Measurements from ENCODE around the gene SH3BP1.
A peak's percentile ranks its signal among the peaks of the same experiment; 100 is the strongest.

The SH3BP1 gene

GRCh38 chr22:37658133-37659065, 18.9 kb downstream of the SH3BP1 start, which contains the start of gene PDXP:
TSS of gene PDXP (plus strand) at chr22:37658723. CDS start at chr22:37658783, 60 bp downstream.
- DNase-seq (ENCODE audit: low read depth, low spot score) = peak; percentile 100
- POLR2A ChIA-PET = interaction anchor here (0.9 to 3.0 kb wide), 9 partner anchors 8 to 28 kb away, joined by 3 to 52 read pairs (median 8); partner anchors contain the start of genes LGALS1 and NOL12
- CTCF ChIA-PET = interaction anchor here (1.0 to 26.0 kb wide), 8 partner anchors 9 to 133 kb away, joined by 3 to 430 read pairs (median 4); partner anchors contain the start of genes LGALS1, NOL12 and SH3BP1
- H3K4me3 ChIP-seq (ENCODE audit: low read depth, low read length) = peak within 1 kb of the TSS; percentile 78
- TF ChIP-seq CTCF (IDR thresholded peaks at IDR 0.05; ENCODE audit: insufficient read depth, low read length, missing control alignments) = no peak

- no peak for TF ChIP-seq CTCF (IDR thresholded peaks at IDR 0.05; ENCODE audit: insufficient read depth, low read length, missing control alignments)
- POLR2A ChIA-PET = interaction anchor here (0.8 to 3.0 kb wide), 6 partner anchors 16 to 27 kb away, joined by 3 to 52 read pairs (median 11); partner anchors contain the start of genes LGALS1 and NOL12
- no peak for DNase-seq (ENCODE audit: low read depth, low spot score)
- CTCF ChIA-PET = interaction anchor here (0.7 to 26.0 kb wide), 9 partner anchors 10 to 204 kb away, joined by 3 to 430 read pairs (median 4); partner anchors contain the start of genes LGALS1, NOL12, SH3BP1 and TRIOBP
- H3K4me3 ChIP-seq (ENCODE audit: low read depth, low read length) = peak overlapping the region; percentile 78
Observed at GRCh38 chr22:37659066-37659896, 19.8 kb downstream of the SH3BP1 start.

GRCh38 chr22:37659897-37660708, 20.6 kb downstream of the SH3BP1 start:
- POLR2A ChIA-PET = interaction anchor here (0.8 to 3.0 kb wide), 4 partner anchors 15 to 21 kb away, joined by 3 to 50 read pairs (median 38); partner anchors contain the start of gene LGALS1
- CTCF ChIA-PET = interaction anchor here (0.7 to 26.0 kb wide), 11 partner anchors 11 to 203 kb away, joined by 3 to 430 read pairs (median 7); partner anchors contain the start of genes LGALS1, NOL12, SH3BP1 and TRIOBP

GRCh38 chr22:37660709-37661045, 21.2 kb downstream of the SH3BP1 start:
- peak overlapping the region; percentile 27 for H3K4me3 ChIP-seq (ENCODE audit: low read depth, low read length)
- CTCF ChIA-PET = interaction anchor here (0.8 to 26.0 kb wide), 14 partner anchors 9 to 203 kb away, joined by 3 to 430 read pairs (median 7); partner anchors contain the start of genes LGALS1, NOL12, SH3BP1 and TRIOBP

More at GRCh38 chr22:37659897-37660708, 20.6 kb downstream of the SH3BP1 start:
- TF ChIP-seq CTCF (IDR thresholded peaks at IDR 0.05; ENCODE audit: insufficient read depth, low read length, missing control alignments) = no peak
- peak overlapping the region; percentile 78 for H3K4me3 ChIP-seq (ENCODE audit: low read depth, low read length)
- DNase-seq (ENCODE audit: low read depth, low spot score) = no peak

More at GRCh38 chr22:37660709-37661045, 21.2 kb downstream of the SH3BP1 start:
- POLR2A ChIA-PET = interaction anchor here (1.2 to 2.5 kb wide), 4 partner anchors 15 to 144 kb away, joined by 3 to 50 read pairs (median 20); partner anchors contain the start of gene LGALS1
- TF ChIP-seq CTCF (IDR thresholded peaks at IDR 0.05; ENCODE audit: insufficient read depth, low read length, missing control alignments) = no peak
- DNase-seq (ENCODE audit: low read depth, low spot score) = no peak

Measured in AG04449 (cell line).